ENCODE measurements around the gene TRIB2.

DNA sequence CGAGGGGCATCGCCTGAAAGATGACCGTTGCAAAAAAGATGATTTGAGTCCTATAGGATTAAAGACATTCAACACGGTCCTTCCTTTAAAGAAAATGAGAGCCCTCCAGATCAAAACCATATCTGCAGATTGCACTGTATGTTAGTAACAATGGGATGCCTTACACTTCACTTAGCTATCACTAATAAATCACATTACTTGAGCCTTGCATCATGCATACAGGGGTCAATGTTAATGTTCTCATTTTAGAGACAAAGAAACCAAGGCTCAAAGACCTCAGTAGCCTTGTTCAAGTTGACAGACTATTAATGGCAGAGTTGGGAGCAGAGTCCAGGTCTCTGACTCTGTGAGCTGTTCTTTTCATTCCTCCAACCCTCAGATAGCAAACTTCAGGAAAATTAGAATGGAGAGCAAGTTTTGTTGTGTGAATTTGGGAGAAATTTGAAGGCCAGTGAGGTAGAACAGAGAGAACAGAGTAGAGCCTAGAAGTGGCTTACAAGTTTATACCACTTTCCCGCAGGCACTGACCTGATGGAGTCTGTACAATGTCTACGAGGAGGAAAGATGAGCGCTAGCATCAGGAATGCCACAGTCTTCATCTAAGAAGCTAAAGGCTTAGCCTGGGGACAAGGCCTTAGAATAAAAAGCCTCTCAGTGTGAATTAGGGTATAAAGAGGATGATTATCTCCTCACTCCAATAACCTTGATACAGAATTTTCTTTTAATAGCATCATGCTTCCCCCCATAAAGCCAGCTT is 48.3 kb downstream of the TRIB2 start:
- TF ChIP-seq, protein P1, sequence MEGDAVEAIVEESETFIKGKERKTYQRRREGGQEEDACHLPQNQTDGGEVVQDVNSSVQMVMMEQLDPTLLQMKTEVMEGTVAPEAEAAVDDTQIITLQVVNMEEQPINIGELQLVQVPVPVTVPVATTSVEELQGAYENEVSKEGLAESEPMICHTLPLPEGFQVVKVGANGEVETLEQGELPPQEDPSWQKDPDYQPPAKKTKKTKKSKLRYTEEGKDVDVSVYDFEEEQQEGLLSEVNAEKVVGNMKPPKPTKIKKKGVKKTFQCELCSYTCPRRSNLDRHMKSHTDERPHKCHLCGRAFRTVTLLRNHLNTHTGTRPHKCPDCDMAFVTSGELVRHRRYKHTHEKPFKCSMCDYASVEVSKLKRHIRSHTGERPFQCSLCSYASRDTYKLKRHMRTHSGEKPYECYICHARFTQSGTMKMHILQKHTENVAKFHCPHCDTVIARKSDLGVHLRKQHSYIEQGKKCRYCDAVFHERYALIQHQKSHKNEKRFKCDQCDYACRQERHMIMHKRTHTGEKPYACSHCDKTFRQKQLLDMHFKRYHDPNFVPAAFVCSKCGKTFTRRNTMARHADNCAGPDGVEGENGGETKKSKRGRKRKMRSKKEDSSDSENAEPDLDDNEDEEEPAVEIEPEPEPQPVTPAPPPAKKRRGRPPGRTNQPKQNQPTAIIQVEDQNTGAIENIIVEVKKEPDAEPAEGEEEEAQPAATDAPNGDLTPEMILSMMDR (IDR thresholded peaks at IDR 0.05): no peak
- TF ChIP-seq EZH2phosphoT487 (IDR thresholded peaks at IDR 0.05) (no peak), EZH2 (IDR thresholded peaks at IDR 0.05) (no peak)
